GM15510 (cell line): ENCODE data around the gene APIP.

Source experiments
- POLR2A ChIP-seq: IDR thresholded peaks from 3 replicates; pipeline ENCODE4 v1.6.1; 2011; ENCODE audit warnings: borderline replicate concordance; ENCODE audit not compliant: insufficient read length; ENCODE audit errors: extremely low read depth

The APIP gene

DNA sequence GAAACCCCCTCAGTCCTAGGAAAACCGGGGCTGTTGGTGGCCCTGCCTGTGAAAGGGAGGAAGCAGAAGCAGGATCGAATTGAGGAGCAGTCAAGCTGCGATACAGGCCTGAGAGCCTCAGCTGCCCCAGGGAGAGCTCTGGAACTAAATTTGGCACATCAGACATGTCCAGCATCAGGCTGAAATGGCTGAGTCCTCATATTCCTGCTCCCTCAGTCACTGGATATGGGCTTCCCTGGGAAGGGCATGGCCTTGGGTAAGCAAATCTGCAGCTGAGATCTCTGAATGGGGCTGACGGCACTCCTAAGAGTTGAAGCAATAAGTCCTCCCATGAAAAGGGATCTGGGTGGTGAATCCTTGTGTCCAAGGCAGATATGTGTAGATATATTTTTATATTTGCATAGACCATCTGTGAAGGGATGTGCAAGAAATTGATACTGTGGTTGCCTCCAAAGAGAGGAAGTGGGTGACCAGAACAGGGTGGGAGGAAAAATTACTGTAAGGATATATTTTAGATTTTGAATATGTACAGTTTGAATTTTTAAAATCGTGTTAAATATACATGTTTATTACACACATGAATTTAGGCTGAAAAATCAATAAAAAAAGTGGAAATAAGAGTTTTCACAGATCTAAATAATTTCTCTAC lies 45.5 kb downstream of the APIP start:
- TF ChIP-seq POLR2A, result no peak

DNA sequence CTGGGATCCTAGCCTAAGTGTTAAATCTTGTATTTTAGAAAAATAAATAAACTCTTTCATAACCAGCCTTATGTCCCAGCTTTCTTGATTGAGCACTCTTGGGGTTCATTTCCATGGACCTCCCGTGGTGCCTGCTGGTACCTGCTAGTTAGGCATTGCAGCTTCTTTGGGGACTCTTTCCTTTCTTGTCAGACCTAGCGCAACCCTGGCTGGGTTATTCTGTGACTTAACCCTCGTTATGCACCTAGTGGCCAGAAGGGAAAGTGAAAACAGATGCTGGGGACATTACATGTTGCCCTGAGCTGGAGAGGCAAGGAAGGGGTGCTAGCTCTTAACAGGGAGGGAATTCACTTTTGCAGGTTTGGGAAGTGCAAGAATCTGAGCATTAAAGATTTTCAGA lies 46.8 kb downstream of the APIP start:
- no peak for TF ChIP-seq POLR2A

DNA sequence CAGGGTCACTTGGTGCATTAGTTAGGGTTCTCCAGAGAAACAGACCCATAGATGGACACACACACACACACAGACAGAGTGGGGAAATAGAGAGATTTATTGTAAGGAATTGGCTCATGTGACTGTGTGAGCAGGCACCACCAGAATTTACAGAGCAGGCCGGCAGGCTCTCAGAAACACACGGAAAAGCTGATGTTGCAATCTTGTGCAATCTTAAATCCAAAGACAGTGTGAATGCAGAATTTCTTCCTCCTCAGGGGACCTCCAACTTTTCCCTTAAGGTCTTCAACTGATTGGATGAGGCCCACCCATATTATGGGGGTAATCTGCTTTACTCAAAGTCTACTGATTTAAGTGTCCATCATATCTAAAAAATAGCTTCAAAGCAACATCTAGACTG lies 49.8 kb downstream of the APIP start:
- TF ChIP-seq POLR2A, result no peak

DNA sequence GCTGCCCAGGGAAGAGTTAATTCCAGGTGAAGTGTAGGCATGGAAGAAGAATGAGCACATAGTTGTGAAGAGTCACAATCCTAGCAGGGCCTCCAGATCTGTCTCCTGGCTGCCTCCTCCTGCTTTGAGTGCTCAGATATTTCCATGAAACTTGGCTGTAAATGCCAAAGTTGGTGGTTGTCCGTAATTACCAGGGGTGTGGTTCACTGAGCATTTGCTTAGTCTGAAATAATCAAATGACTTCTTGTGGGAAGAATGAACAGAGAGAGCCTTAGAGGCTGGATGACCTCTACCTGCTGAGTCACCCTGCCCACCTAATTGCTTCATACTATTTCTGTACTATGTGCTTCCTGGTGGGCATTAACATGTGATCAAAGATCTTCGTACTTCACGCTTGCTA lies 50.9 kb downstream of the APIP start:
- TF ChIP-seq POLR2A, result no peak

DNA sequence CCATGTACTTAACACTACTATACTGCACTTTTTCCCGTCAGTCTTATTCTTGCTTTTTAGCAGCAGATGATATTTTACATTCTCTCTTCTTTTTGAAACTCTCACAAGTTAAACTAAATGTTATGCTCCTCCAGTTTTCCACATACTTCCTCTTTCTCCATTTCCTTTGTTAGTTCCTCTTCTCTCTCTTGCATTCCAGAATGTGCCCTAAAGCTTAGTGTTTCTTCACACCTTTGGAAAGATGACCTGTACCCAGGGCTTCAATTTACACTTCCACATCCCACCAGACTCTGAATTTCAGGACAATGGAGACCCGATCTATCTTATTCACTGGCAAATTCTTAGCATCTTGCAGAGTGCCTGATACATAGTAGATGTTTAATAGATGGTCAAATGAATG lies 51.8 kb downstream of the APIP start:
- no peak for TF ChIP-seq POLR2A

DNA sequence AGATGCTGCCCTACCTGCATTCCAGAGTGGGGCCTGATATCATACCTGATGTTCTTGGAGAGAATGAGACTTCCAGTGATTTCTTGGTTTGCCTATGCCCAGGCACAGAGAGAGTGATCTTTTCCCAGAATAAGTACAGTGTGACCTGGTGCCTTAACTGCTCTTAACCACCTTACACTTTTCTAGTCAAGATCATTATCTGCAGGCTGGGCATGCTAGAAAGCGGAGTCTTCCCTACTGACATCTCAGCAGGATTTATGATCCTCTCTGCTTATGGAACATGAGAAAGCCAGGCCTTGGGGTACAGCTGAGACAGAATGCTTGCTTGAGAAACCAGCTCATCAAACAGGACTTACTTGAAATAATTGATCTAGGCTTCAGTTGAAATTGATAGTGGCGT lies 53.1 kb downstream of the APIP start:
- no peak for TF ChIP-seq POLR2A

DNA sequence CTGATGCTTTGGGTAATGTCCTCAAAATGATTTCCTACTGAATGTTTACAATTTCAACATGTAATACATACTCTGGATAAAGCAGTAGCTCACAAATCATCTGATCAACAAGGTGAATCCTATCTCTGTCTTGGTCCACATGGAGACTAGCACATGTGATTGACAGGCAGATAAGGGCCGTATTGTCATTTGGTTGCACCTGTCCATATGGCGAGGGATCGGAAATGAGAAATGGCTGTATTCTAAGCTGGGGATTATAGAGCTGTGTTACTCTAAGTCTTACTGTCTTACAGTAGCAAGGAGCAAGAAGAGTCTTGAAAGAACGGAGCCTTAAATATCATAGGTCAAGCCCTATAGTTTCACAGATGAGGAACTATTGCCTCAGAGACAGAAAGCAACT lies 55.7 kb downstream of the APIP start:
- no peak for TF ChIP-seq POLR2A

DNA sequence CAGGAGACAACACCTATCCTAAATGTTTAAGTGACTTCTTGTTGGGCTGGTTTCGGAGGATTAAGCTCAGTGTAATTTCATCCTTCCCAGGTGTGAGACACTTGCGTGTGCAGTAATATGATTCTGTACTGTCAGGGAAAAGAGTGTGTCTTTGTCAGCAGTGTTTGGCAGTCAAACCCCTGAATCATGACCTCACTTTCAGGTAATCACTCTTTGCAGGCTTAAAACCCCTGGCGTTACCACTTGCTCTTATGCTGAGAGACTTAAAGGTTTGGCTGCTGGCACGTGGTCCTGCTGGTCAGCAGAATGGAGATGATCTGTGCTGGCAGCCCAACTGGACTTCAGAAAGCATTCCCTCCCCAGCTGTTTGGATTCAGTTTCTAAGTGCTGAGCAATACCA lies 56.1 kb downstream of the APIP start:
- no peak for TF ChIP-seq POLR2A

DNA sequence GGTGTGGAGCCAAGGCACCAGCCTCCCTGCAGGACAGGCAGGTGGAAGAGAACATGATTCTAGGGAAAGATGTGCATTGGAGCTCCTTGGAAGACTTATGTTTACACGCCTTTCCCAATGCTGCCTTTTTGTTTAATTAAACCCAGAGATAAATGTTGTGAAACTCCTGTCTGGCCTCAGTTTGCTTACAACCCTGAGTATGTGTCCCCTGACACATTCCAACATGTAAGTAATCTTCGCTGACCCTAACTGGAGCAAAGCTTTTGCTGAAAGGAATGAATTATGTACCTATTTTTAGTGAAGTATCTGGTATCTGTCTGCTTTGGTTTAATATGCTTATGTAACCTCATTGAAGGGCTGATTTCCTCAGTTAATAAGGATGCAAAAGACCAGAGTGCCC lies 56.7 kb downstream of the APIP start:
- TF ChIP-seq POLR2A, result no peak

DNA sequence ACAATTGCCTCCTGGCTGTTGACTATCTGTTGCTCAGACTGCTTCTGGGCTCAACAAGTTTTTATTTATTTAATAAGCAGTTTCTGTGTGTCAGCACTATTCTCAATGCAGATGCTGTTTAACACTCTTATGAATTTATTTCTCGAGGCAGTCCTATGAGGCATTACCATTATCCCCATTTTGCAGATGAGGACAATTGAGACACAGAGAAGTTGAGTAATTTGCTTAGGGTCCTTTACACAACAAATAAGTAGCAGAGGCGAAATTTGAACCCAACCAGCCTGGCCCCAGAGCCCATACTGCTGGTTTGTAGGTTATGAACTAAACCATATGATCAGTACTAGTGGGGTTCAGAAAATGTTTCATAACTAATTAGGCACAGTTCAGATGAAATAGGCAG lies 58.7 kb downstream of the APIP start:
- no peak for TF ChIP-seq POLR2A

DNA sequence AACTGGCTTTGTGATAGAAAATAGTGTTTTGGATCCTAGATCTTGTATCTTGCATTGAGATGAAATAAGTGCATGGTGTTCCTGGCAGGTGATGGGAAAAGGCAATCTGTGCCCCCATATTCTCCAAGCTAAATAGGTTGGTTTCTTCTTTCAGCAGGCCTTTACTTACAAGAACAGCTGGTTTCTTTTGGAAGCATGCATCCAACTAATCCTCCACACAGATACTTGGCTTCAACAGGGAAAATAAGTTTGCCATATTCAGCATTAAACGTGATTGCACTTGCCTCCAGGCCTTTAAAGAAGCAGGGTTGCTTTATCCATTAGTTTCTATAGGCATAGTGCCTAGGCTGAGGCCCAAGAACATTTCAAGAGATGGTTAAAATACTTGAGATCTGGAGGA lies 59.9 kb downstream of the APIP start:
- no peak for TF ChIP-seq POLR2A

DNA sequence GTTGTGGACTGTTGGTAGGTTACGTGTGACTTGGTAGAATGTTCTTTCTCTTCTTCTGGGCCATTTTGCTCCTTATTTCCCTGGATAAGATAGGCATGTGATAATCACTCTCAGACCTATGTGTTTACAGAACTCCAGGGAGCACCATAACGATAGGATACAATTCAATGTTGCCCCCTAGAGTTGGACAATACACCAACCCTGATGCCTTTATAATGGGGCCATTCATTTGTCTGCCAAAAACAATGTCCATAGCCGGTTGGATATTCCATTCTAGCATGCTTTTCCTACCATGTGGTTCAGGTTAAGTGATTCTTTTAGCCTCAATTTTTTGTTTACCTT lies 60.5 kb downstream of the APIP start:
- TF ChIP-seq POLR2A, result no peak

DNA sequence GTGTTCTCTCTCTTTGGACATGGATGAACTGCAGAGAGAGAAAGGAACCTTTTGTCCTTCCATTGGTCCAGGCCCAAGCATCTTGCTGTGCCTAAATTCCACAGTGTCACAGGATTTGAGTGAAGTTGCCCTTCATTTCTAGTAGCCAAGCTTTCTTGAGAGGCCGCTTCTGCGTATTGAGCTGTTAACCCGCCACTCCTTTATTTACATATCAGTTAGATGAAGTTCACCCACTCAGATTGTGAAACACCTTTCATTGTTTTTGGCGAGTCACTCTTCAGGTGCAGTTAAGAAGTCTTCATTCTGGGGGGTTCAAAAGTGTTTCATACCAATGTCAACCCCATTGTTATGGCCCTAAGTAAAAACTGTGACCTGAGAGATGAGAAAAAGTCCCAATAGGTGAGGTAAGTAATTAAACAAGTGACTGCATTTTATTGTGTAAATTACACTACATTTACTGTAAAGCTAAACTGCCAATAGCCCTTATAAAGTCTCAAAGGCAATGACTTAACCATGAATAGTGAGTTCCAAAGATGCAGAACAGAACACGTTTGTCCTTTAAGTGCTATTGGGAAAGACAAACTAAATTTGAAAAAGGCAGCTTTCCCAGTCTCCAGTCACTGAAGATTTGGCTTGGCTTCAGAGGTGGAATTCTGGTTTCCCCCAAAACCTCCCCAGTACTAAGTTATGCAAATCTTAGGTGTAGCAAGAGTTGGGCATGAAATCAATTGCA lies 61.0 kb downstream of the APIP start:
- no peak for TF ChIP-seq POLR2A

DNA sequence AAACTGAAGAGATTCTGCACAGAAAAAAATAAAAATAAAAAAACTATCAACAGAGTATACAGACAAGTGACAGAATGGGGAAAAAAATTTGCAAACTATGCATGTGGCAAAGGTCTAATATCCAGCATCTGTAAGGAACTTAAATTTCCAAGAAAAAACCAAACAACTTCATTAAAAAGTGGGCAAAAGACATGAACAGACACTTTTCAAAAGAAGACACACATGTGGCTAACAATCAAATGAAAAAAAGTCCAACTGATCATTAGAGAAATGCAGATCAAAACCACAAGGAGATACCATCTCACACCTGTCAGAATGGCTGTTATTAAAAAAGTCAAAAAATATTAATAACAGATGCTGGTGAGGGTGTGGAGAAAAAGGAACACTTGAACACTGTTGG lies 64.3 kb downstream of the APIP start:
- TF ChIP-seq POLR2A, result no peak

DNA sequence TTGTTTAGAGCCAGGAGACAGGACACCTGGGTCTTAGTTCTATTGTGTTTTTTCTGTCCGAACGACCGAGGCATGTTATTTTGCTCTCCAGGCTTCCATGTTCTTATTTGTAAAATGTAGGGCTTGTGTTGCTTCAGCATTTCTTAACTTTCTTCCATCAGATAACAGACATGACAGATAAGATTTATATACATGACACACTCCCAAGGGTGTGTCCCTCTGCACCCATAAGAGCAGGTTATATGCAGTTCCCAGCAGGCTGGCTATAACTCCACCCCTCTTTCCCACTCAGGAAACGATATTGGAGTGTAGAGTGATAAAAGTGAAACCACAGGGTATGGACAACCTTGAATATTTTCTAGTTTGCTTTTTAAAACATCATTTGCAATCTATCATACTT lies 65.8 kb downstream of the APIP start:
- TF ChIP-seq POLR2A, result no peak

DNA sequence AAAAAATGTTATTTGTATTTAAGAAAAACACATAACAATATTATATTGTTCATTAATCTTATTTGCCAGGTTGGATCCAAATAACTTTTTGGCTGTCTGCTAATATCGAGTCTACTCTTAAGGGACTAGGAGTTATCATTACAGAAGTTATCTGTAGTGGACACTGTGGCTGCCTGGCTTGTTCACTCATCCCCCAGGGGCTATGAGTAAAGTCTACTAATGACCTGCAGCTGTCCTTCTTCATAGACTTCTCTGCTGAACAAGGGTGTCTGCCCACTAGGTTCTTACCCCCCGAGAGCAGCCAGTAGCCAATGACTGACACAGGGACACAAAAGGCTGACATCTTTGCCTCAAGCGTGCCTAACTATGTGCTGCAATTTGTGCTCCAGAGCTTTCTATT lies 69.7 kb downstream of the APIP start:
- TF ChIP-seq POLR2A, result no peak
